GM12878 (cell line): ENCODE data around the gene METTL16. TPM values are rescaled to one million over a fixed set of nuclear protein-coding genes. Genes with fewer than 3 reads are reported as not detected.

Experiments
- CBFB ChIP-seq: IDR thresholded peaks from 2 replicates; pipeline ENCODE4 v1.6.1; 2016; ENCODE audit warnings: antibody characterized with exemption, low read depth
- FOS ChIP-seq: IDR thresholded peaks from 3 replicates; pipeline ENCODE4 v1.6.1; 2011; ENCODE audit warnings: borderline replicate concordance; ENCODE audit not compliant: insufficient read length; ENCODE audit errors: extremely low read depth
- HSF1 ChIP-seq: fragments of 150-350 bp; IDR thresholded peaks from 2 replicates; pipeline ENCODE4 v1.6.1; 2014; ENCODE audit warnings: mild to moderate bottlenecking, low read depth, low read length
- KDM1A ChIP-seq: fragments of 200-600 bp; sonication (generic); IDR thresholded peaks from 2 replicates; pipeline ENCODE4 v1.6.1; 2016; ENCODE audit warnings: borderline replicate concordance
- MAX ChIP-seq: IDR thresholded peaks from 2 replicates; pipeline ENCODE4 v1.6.1; 2012; ENCODE audit warnings: low read depth, low read length, improper control_type of control experiment
- MTA2 ChIP-seq: fragments of 450-650 bp; IDR thresholded peaks from 2 replicates; pipeline ENCODE4 v1.6.1; 2016; ENCODE audit warnings: low read depth, mild to moderate bottlenecking, moderate library complexity
- MTA3 ChIP-seq: IDR thresholded peaks from 2 replicates; pipeline ENCODE4 v1.6.1; 2012; ENCODE audit warnings: low read length, inconsistent platforms, borderline replicate concordance
- NFXL1 ChIP-seq: fragments of 450-650 bp; IDR thresholded peaks from 2 replicates; pipeline ENCODE4 v1.6.1; 2017; ENCODE audit warnings: antibody characterized with exemption, mild to moderate bottlenecking, borderline replicate concordance
- PBX3 ChIP-seq: IDR thresholded peaks from 2 replicates; pipeline ENCODE4 v1.6.1; 2011; ENCODE audit warnings: mild to moderate bottlenecking, low read depth, low read length, moderate library complexity; ENCODE audit not compliant: insufficient replicate concordance
- POLR2A ChIP-seq: IDR thresholded peaks from 2 replicates; pipeline ENCODE4 v1.6.1; 2011; ENCODE audit warnings: low read depth, mild to moderate bottlenecking, low read length
- POLR2AphosphoS5 ChIP-seq: IDR thresholded peaks from 2 replicates; pipeline ENCODE4 v1.6.1; 2011; ENCODE audit warnings: mild to moderate bottlenecking, low read length, inconsistent platforms
- REST ChIP-seq: IDR thresholded peaks from 2 replicates; pipeline ENCODE4 v1.6.1; 2012; ENCODE audit warnings: mild to moderate bottlenecking, low read depth, low read length
- SKIL ChIP-seq: fragments of 450-650 bp; IDR thresholded peaks from 2 replicates; pipeline ENCODE4 v1.6.1; 2017; ENCODE audit warnings: mild to moderate bottlenecking, low read depth, inconsistent platforms; ENCODE audit not compliant: poor library complexity, severe bottlenecking
- SMAD1 ChIP-seq: fragments of 450-650 bp; IDR thresholded peaks from 2 replicates; pipeline ENCODE4 v1.6.1; 2018; ENCODE audit warnings: mild to moderate bottlenecking, low read depth; ENCODE audit not compliant: partially characterized antibody
- STAT1 ChIP-seq: fragments of 450-650 bp; conservative IDR thresholded peaks from 2 replicates; pipeline ENCODE4 v1.6.1; 2014; ENCODE audit warnings: antibody characterized with exemption, mild to moderate bottlenecking
- TARDBP ChIP-seq: IDR thresholded peaks from 2 replicates; pipeline ENCODE4 v1.6.1; 2016; ENCODE audit warnings: borderline replicate concordance
- ZBED1 ChIP-seq: IDR thresholded peaks from 2 replicates; pipeline ENCODE4 v1.6.1; 2016; ENCODE audit warnings: borderline replicate concordance
- ZNF687 ChIP-seq: fragments of 450-650 bp; IDR thresholded peaks from 2 replicates; pipeline ENCODE4 v1.6.1; 2017; ENCODE audit warnings: mild to moderate bottlenecking, moderate library complexity
- polyA plus RNA-seq, 11 experiments: library from polyadenylated mRNA; depleted of rRNA in 4 of 11; unstranded in 6 of 11; stranded (reverse) in 5 of 11; fragments of >200 nt; fragmentation: Nextera tagmentation in 4 of 11; fragmentation: Illumina TruSeq in 1 of 11; extraction: Ambion mirVana in 4 of 11; extraction: Trizol in 1 of 11; gene quantifications; 1 replicate in 1 of 11; 2 replicates in 10 of 11; pipeline versions ENCODE4 v1.2.1 to v1.2.3, GENCODE V29; 2011 to 2016; ENCODE audit warnings: inconsistent platforms in 2 of 11, missing spikeins in 2 of 11, low read depth in 1 of 11
- total RNA-seq, 4 experiments: library from RNA; depleted of rRNA in 3 of 4; stranded (reverse); fragments of >200 nt in 3 of 4; fragmentation: Illumina TruSeq in 1 of 4; extraction: Trizol in 1 of 4; gene quantifications; 2 replicates each; pipeline versions ENCODE4 v1.2.1 to v1.2.3, GENCODE V29; 2013 to 2021

The METTL16 gene
- total and polyA plus RNA-seq, 10 of the 15 experiments (the other 5 are each of a cell fraction or from before 2014, with no cell fraction given): 15.6 to 34.3 (median 23.7) TPM

- no peak for TF ChIP-seq PBX3
- TF ChIP-seq REST: no peak
- TF ChIP-seq MTA3: no peak
- TF ChIP-seq TARDBP: no peak
- no peak; the same call in 1 of the 2 replicates for TF ChIP-seq POLR2AphosphoS5
- no peak for TF ChIP-seq HSF1
- TF ChIP-seq MAX: peak; percentile 36
- TF ChIP-seq ZBED1: no peak; the same call in 1 of the 2 replicates
- peak; percentile 48; the same call in 1 of the 2 replicates for TF ChIP-seq ZNF687
- TF ChIP-seq STAT1: peak; percentile 62; the same call in 1 of the 2 replicates
- no peak for TF ChIP-seq NFXL1
- TF ChIP-seq SKIL: no peak
- TF ChIP-seq POLR2A: peak; percentile 77
- no peak for TF ChIP-seq KDM1A
- TF ChIP-seq SMAD1: no peak
- 0 out of 2 replicates have a peak, but pooled peaks have one; percentile 17 for TF ChIP-seq CBFB
- TF ChIP-seq FOS: no peak
- no peak for TF ChIP-seq MTA2
Measured at GRCh38 chr17:2400877-2401425, 110.7 kb downstream of the METTL16 start, which contains the start of gene MNT (continued).
